Neural cell (in vitro differentiated cells): ENCODE measurements around the gene PAFAH1B1. TPM values are rescaled to one million over a fixed set of nuclear protein-coding genes. Genes with fewer than 3 reads are reported as not detected.

ENCODE experiments used
- H2AFZ ChIP-seq: fragments of 200-600, 300-800 bp; sonication (generic), shearing (Covaris generic); 2 replicates; pipeline ENCODE4 v1.6.0; 2014; ENCODE audit warnings: low read depth, mild to moderate bottlenecking, antibody characterized with exemption, low read length, moderate library complexity
- H3F3A ChIP-seq: fragments of 200-600 bp; shearing (Covaris generic); 2 replicates; pipeline ENCODE4 v1.6.1; 2016; ENCODE audit warnings: mild to moderate bottlenecking, moderate library complexity, mixed read lengths, antibody characterized with exemption, low read length; ENCODE audit not compliant: insufficient read depth, poor library complexity, severe bottlenecking
- H3K27ac ChIP-seq: fragments of 200-600, 300-800 bp; sonication (generic), shearing (Covaris generic); 2 replicates; pipeline ENCODE4 v1.5.1; 2014; ENCODE audit warnings: mild to moderate bottlenecking, low read length, moderate library complexity
- H3K27me3 ChIP-seq: fragments of 300-800, 200-600 bp; sonication (generic), shearing (Covaris generic); 2 replicates; pipeline ENCODE4 v1.6.0; 2014; ENCODE audit warnings: mild to moderate bottlenecking, low read depth, low read length, moderate library complexity; ENCODE audit not compliant: insufficient read depth
- H3K36me3 ChIP-seq: fragments of 300-800, 200-600 bp; sonication (generic), shearing (Covaris generic); 2 replicates; pipeline ENCODE4 v1.5.1; 2014; ENCODE audit warnings: mild to moderate bottlenecking, antibody characterized with exemption, low read length, moderate library complexity; ENCODE audit not compliant: insufficient read depth
- H3K4me2 ChIP-seq: fragments of 300-800, 200-600 bp; sonication (generic), shearing (Covaris generic); 2 replicates; pipeline ENCODE4 v1.6.0; 2014; ENCODE audit warnings: mild to moderate bottlenecking, low read length
- H3K4me3 ChIP-seq: fragments of 300-800, 200-600 bp; sonication (generic), shearing (Covaris generic); 2 replicates; pipeline ENCODE4 v1.5.1; 2014; ENCODE audit warnings: mild to moderate bottlenecking, low read length, moderate library complexity
- H3K79me2 ChIP-seq: fragments of 200-600 bp; shearing (Covaris generic); replicated peaks from 2 replicates; pipeline ENCODE4 v1.6.0; 2014; ENCODE audit warnings: mild to moderate bottlenecking, low read length, moderate library complexity; ENCODE audit not compliant: insufficient read depth
- H3K9ac ChIP-seq: fragments of 300-800, 200-600 bp; sonication (generic), shearing (Covaris generic); 2 replicates; pipeline ENCODE4 v1.6.1; 2016; ENCODE audit warnings: mild to moderate bottlenecking, low read length, mixed read lengths
- H3K9me2 ChIP-seq: fragments of 200-600 bp; shearing (Covaris generic); 2 replicates; pipeline ENCODE4 v1.6.1; 2016; ENCODE audit warnings: mild to moderate bottlenecking, low read length, mixed read lengths; ENCODE audit not compliant: insufficient read depth
- H3K9me3 ChIP-seq: fragments of 200-600, 300-800 bp; sonication (generic), shearing (Covaris generic); 2 replicates; pipeline ENCODE4 v1.6.1; 2016; ENCODE audit warnings: mild to moderate bottlenecking, mixed run types, low read length, moderate library complexity, mixed read lengths
- H4K20me1 ChIP-seq: fragments of 200-600 bp; shearing (Covaris generic); 2 replicates; pipeline ENCODE4 v1.6.1; 2016; ENCODE audit warnings: mild to moderate bottlenecking, mixed run types; ENCODE audit not compliant: insufficient read depth
- EP300 ChIP-seq: fragments of 450-650 bp; conservative IDR thresholded peaks from 2 replicates; pipeline ENCODE4 v1.6.1; 2014; ENCODE audit warnings: antibody characterized with exemption, mild to moderate bottlenecking, moderate library complexity; ENCODE audit not compliant: poor library complexity, severe bottlenecking
- EZH2 ChIP-seq: fragments of 200-600, 300-800 bp; shearing (Covaris generic), sonication (generic); IDR thresholded peaks from 2 replicates; pipeline ENCODE4 v1.6.1; 2014; ENCODE audit warnings: antibody characterized with exemption, low read length, borderline replicate concordance, mild to moderate bottlenecking; ENCODE audit not compliant: insufficient read depth, poor library complexity, severe bottlenecking
- MXI1 ChIP-seq: fragments of 450-650 bp; conservative IDR thresholded peaks from 2 replicates; pipeline ENCODE4 v1.6.1; 2014; ENCODE audit warnings: antibody characterized with exemption, mild to moderate bottlenecking; ENCODE audit not compliant: poor library complexity, severe bottlenecking
- POLR2AphosphoS5 ChIP-seq: IDR thresholded peaks from 2 replicates; pipeline ENCODE4 v1.6.1; 2012
- RAD21 ChIP-seq: fragments of 450-650 bp; conservative IDR thresholded peaks from 2 replicates; pipeline ENCODE4 v1.6.1; 2014; ENCODE audit warnings: antibody characterized with exemption, mild to moderate bottlenecking, moderate library complexity
- SMC3 ChIP-seq: fragments of 450-650 bp; conservative IDR thresholded peaks from 2 replicates; pipeline ENCODE4 v1.6.1; 2014; ENCODE audit warnings: antibody characterized with exemption, mild to moderate bottlenecking, moderate library complexity; ENCODE audit not compliant: poor library complexity
- TAF1 ChIP-seq: IDR thresholded peaks from 2 replicates; pipeline ENCODE4 v1.6.1; 2012; ENCODE audit warnings: low read depth
- polyA plus RNA-seq: library from polyadenylated mRNA; depleted of rRNA; stranded (reverse); fragments of >200 nt; gene quantifications from 2 replicates; pipeline ENCODE4 v1.2.3, GENCODE V29; 2014
- TF ChIP-seq, protein P1 (sequence below): fragments of 450-650 bp; IDR thresholded peaks from 2 replicates; pipeline ENCODE4 v1.5.1; 2014; ENCODE audit warnings: antibody characterized with exemption, mild to moderate bottlenecking, moderate library complexity; ENCODE audit not compliant: poor library complexity, severe bottlenecking
- TF ChIP-seq, protein P2 (sequence below): IDR thresholded peaks from 2 replicates; pipeline ENCODE4 v1.6.1; 2012; ENCODE audit warnings: borderline replicate concordance

PAFAH1B1 gene
- polyA plus RNA-seq, 1 donor from 2014 or later, result 305 TPM

DNA sequence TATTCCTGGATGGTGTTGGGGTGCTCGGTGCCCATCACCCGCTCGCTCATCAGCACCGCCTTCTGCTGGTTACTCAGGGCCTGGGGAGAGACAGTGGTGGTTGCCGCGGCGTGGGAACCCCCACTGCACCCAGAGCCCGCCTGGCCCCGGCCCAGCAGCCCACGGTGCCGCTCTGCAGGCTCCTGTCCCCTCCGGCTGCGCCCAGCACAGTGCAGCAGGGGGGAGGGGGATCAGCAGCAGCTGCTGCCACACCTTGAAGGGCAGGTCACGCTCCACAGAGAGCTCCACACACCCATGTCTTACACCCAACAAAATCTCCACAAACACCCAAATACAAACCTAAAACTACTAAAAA, 99.3 kb downstream of the PAFAH1B1 start:
- Histone ChIP-seq H3K9me3 (no peaks in the 10 kb centered on the region), H3K4me2 (no peak overlapping the region), H2AFZ (no peak overlapping the region), H3K4me3 (no peak overlapping the region), H3F3A (no peaks in the 10 kb centered on the region), H3K27me3 (no peaks in the 10 kb centered on the region), H3K27ac (no peak overlapping the region), H3K9me2 (no peaks in the 10 kb centered on the region), H3K79me2 (no peaks in the 10 kb centered on the region), H3K9ac (no peak overlapping the region), H3K36me3 (no peaks in the 10 kb centered on the region), H4K20me1 (no peaks in the 10 kb centered on the region)
- TF ChIP-seq, protein P1, sequence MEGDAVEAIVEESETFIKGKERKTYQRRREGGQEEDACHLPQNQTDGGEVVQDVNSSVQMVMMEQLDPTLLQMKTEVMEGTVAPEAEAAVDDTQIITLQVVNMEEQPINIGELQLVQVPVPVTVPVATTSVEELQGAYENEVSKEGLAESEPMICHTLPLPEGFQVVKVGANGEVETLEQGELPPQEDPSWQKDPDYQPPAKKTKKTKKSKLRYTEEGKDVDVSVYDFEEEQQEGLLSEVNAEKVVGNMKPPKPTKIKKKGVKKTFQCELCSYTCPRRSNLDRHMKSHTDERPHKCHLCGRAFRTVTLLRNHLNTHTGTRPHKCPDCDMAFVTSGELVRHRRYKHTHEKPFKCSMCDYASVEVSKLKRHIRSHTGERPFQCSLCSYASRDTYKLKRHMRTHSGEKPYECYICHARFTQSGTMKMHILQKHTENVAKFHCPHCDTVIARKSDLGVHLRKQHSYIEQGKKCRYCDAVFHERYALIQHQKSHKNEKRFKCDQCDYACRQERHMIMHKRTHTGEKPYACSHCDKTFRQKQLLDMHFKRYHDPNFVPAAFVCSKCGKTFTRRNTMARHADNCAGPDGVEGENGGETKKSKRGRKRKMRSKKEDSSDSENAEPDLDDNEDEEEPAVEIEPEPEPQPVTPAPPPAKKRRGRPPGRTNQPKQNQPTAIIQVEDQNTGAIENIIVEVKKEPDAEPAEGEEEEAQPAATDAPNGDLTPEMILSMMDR, result no peak
- no peak for TF ChIP-seq EP300
- no peak for TF ChIP-seq RAD21
- TF ChIP-seq MXI1, result no peak
- TF ChIP-seq POLR2AphosphoS5, result no peak
- TF ChIP-seq EZH2, result no peak
- TF ChIP-seq, protein P2, sequence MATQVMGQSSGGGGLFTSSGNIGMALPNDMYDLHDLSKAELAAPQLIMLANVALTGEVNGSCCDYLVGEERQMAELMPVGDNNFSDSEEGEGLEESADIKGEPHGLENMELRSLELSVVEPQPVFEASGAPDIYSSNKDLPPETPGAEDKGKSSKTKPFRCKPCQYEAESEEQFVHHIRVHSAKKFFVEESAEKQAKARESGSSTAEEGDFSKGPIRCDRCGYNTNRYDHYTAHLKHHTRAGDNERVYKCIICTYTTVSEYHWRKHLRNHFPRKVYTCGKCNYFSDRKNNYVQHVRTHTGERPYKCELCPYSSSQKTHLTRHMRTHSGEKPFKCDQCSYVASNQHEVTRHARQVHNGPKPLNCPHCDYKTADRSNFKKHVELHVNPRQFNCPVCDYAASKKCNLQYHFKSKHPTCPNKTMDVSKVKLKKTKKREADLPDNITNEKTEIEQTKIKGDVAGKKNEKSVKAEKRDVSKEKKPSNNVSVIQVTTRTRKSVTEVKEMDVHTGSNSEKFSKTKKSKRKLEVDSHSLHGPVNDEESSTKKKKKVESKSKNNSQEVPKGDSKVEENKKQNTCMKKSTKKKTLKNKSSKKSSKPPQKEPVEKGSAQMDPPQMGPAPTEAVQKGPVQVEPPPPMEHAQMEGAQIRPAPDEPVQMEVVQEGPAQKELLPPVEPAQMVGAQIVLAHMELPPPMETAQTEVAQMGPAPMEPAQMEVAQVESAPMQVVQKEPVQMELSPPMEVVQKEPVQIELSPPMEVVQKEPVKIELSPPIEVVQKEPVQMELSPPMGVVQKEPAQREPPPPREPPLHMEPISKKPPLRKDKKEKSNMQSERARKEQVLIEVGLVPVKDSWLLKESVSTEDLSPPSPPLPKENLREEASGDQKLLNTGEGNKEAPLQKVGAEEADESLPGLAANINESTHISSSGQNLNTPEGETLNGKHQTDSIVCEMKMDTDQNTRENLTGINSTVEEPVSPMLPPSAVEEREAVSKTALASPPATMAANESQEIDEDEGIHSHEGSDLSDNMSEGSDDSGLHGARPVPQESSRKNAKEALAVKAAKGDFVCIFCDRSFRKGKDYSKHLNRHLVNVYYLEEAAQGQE, result no peak
- no peak for TF ChIP-seq SMC3
- TF ChIP-seq TAF1, result no peak

DNA sequence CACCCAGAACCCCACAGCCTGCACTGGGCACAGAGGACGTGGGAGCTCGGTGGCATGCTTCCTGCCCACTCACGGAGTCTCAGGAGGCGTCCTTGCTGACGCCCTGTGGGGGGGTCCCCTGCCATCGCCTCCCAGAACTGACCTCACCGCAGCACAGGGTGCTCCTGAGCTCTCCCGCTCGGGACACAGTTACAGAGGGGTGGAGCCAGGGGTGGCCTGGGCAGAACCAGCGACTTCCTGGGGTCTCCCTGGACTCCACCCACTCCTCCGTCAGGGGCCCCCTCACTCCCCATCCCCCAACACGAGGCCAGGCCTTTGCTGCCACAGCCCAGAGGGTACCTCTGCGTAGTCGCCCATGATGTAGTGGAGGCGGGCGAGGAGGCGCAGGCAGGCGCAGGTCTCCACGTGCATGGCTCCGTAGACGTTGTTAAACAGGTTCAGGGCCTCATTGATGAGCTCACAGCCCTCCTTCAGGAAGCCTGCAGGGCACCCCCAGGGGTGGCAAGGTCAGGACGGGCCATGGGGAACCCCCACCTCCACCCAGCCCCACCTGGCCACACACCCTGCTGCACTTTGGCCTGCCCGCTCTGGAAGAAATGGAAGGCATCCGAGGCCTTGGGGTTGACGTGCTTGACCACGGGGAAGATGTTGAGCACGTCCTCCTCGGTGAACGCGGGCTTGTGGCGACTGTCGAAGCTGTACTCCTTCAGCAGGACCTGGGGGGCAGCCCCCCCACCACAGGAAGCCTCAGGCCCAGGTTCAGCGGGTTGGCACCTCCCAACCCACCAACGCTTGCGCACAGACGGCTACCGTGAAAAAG, 100.3 kb downstream of the PAFAH1B1 start:
- Histone ChIP-seq H2AFZ (no peak overlapping the region), H3K9me3 (no peaks in the 10 kb centered on the region), H3K9me2 (no peaks in the 10 kb centered on the region), H3K9ac (no peak overlapping the region), H3K36me3 (no peaks in the 10 kb centered on the region), H3K4me3 (no peak overlapping the region), H3F3A (no peaks in the 10 kb centered on the region), H4K20me1 (no peaks in the 10 kb centered on the region), H3K79me2 (no peaks in the 10 kb centered on the region), H3K27me3 (no peaks in the 10 kb centered on the region), H3K27ac (no peak overlapping the region), H3K4me2 (no peak overlapping the region)
- TF ChIP-seq TAF1 (no peak), MXI1 (no peak), EP300 (no peak), EZH2 (no peak), RAD21 (no peak), POLR2AphosphoS5 (no peak), SMC3 (no peak)
- TF ChIP-seq, protein P2, result no peak
- TF ChIP-seq, protein P1, result no peak
